GM21737 (cell line): ENCODE measurements around the gene PIAS1.

Source experiments
- ATAC-seq: cut with Tn5 transposase; IDR thresholded peaks from one replicate; pipeline ENCODE4 v1.9.1; 2021; ENCODE audit warnings: mild to moderate bottlenecking, moderate library complexity; ENCODE audit not compliant: unreplicated experiment

Gene PIAS1

GRCh38 chr15:68175526-68175925 lies 121.4 kb downstream of the PIAS1 start:
- no peak for ATAC-seq

- ATAC-seq: no peak
Observed at GRCh38 chr15:68176601-68177000, 122.5 kb downstream of the PIAS1 start.

GRCh38 chr15:68177742-68178141 lies 123.6 kb downstream of the PIAS1 start:
- ATAC-seq: no peak

- ATAC-seq: no peak
Observed at GRCh38 chr15:68183616-68184315, 129.7 kb downstream of the PIAS1 start.

GRCh38 chr15:68184616-68185480 lies 130.7 kb downstream of the PIAS1 start:
- ATAC-seq: no peak

GRCh38 chr15:68186671-68187397 lies 132.7 kb downstream of the PIAS1 start:
- ATAC-seq: no peak

- no peak for ATAC-seq
Observed at GRCh38 chr15:68187559-68187958, 133.4 kb downstream of the PIAS1 start.

- ATAC-seq: no peak
Observed at GRCh38 chr15:68188647-68189046, 134.5 kb downstream of the PIAS1 start.

GRCh38 chr15:68190048-68190447 lies 135.9 kb downstream of the PIAS1 start:
- ATAC-seq: no peak

GRCh38 chr15:68191555-68191954 lies 137.4 kb downstream of the PIAS1 start:
- no peak for ATAC-seq

GRCh38 chr15:68192117-68192516 lies 138.0 kb downstream of the PIAS1 start:
- ATAC-seq: no peak

- no peak for ATAC-seq
Observed at GRCh38 chr15:68192804-68193486, 138.8 kb downstream of the PIAS1 start.

GRCh38 chr15:68195336-68196112 lies 141.4 kb downstream of the PIAS1 start:
- no peak for ATAC-seq

GRCh38 chr15:68196445-68197169 lies 142.5 kb downstream of the PIAS1 start:
- no peak for ATAC-seq

GRCh38 chr15:68197170-68197492 lies 143.0 kb downstream of the PIAS1 start:
- ATAC-seq: no peak

- no peak for ATAC-seq
Observed at GRCh38 chr15:68197661-68198437, 143.7 kb downstream of the PIAS1 start.

GRCh38 chr15:68199340-68199739 lies 145.2 kb downstream of the PIAS1 start:
- ATAC-seq: no peak

GRCh38 chr15:68200016-68200861 lies 146.1 kb downstream of the PIAS1 start:
- no peak for ATAC-seq
